SK-N-SH (cell line): ENCODE measurements around the gene MPST. TPM values are rescaled to one million over a fixed set of nuclear protein-coding genes. Genes with fewer than 3 reads are reported as not detected.

ENCODE experiments used
- CTCF ChIA-PET: fragments of 300-600, 350-600 bp; formaldehyde crosslinking; extraction: SDS; loops from one replicate; lab custom pipeline; 2021; lab: Yijun Ruan, JAX
- POLR2A ChIA-PET: fragments of 350-600 bp; sonication (Branson Sonifier 250); formaldehyde crosslinking; extraction: SDS; loops from one replicate; lab custom pipeline; 2020; ENCODE audit warnings: antibody characterized with exemption, inconsistent platforms; lab: Yijun Ruan, JAX
- DNase-seq: peaks from one replicate; pipeline ENCODE4 v3.0.0; 2012
- H2AFZ ChIP-seq: fragments of 200-600 bp; sonication (generic); 2 replicates; pipeline ENCODE4 v1.8.1; 2016; ENCODE audit warnings: antibody characterized with exemption, mild to moderate bottlenecking, low read depth
- H3F3A ChIP-seq: fragments of 200-600 bp; sonication (generic); replicated peaks from 2 replicates; pipeline ENCODE3; 2016; ENCODE audit warnings: antibody characterized with exemption, mild to moderate bottlenecking; ENCODE audit not compliant: insufficient read depth
- H3K27ac ChIP-seq, 2 experiments: fragments of 200-500 bp in 1 of 2; fragments of 200-600 bp in 1 of 2; sonication (Bioruptor generic) in 1 of 2; sonication (generic), shearing (Covaris generic) in 1 of 2; 2 replicates each; pipeline versions ENCODE4 v1.5.1 to v1.6.1; 2014 to 2016; ENCODE audit warnings: low read depth in 2 of 2, inconsistent platforms in 1 of 2, low read length in 1 of 2, mild to moderate bottlenecking in 1 of 2, mixed read lengths in 1 of 2
- H3K27me3 ChIP-seq: fragments of 200-600 bp; sonication (generic), shearing (Covaris generic); 2 replicates; pipeline ENCODE4 v1.6.1; 2016; ENCODE audit warnings: mixed run types; ENCODE audit not compliant: insufficient read depth
- H3K36me3 ChIP-seq, 2 experiments: fragments of 200-500 bp in 1 of 2; fragments of 200-600 bp in 1 of 2; sonication (Bioruptor generic) in 1 of 2; sonication (generic) in 1 of 2; replicated peaks in 1 of 2; 2 replicates each; pipeline versions ENCODE3 to v1.5.1; 2014 to 2016; ENCODE audit warnings: low read length in 1 of 2, mild to moderate bottlenecking in 1 of 2; ENCODE audit not compliant: insufficient read depth in 2 of 2, control insufficient read depth in 1 of 2
- H3K4me1 ChIP-seq, 2 experiments: fragments of 200-500 bp in 1 of 2; fragments of 200-600 bp in 1 of 2; sonication (Bioruptor generic) in 1 of 2; sonication (generic), shearing (Covaris generic) in 1 of 2; 2 replicates each; pipeline versions ENCODE4 v1.5.1 to v1.6.1; 2014 to 2016; ENCODE audit warnings: low read depth in 1 of 2, low read length in 1 of 2, mixed run types in 1 of 2; ENCODE audit not compliant: insufficient read depth in 2 of 2, control insufficient read depth in 1 of 2
- H3K4me2 ChIP-seq: fragments of 200-600 bp; sonication (generic), shearing (Covaris generic); 2 replicates; pipeline ENCODE4 v1.6.1; 2017; ENCODE audit warnings: mixed run types
- H3K4me3 ChIP-seq, 2 experiments: fragments of 200-500 bp in 1 of 2; fragments of 200-600 bp in 1 of 2; sonication (Bioruptor generic) in 1 of 2; sonication (generic), shearing (Covaris generic) in 1 of 2; 2 replicates each; pipeline versions ENCODE4 v1.5.1 to v1.8.1; 2014 to 2016; ENCODE audit warnings: low read depth in 2 of 2, inconsistent platforms in 1 of 2, low read length in 1 of 2, mild to moderate bottlenecking in 1 of 2, mixed read lengths in 1 of 2, moderate library complexity in 1 of 2
- H3K79me2 ChIP-seq: fragments of 200-600 bp; sonication (generic); 2 replicates; pipeline ENCODE4 v1.8.1; 2017; ENCODE audit warnings: mild to moderate bottlenecking; ENCODE audit not compliant: insufficient read depth
- H3K9ac ChIP-seq: fragments of 200-600 bp; sonication (generic); 2 replicates; pipeline ENCODE4 v1.6.1; 2017; ENCODE audit warnings: mixed run types
- H3K9me2 ChIP-seq: fragments of 200-600 bp; sonication (generic); 2 replicates; pipeline ENCODE4 v1.6.1; 2017; ENCODE audit warnings: mixed run types
- H3K9me3 ChIP-seq: fragments of 200-600 bp; sonication (generic); 2 replicates; pipeline ENCODE4 v1.6.1; 2017; ENCODE audit warnings: mixed run types, mild to moderate bottlenecking, moderate library complexity
- H4K20me1 ChIP-seq: fragments of 200-600 bp; sonication (generic); 2 replicates; pipeline ENCODE4 v1.6.1; 2017; ENCODE audit warnings: mild to moderate bottlenecking, mixed run types; ENCODE audit not compliant: insufficient read depth
- CHD2 ChIP-seq: fragments of 150-350 bp; IDR thresholded peaks from 2 replicates; pipeline ENCODE4 v1.6.1; 2018; ENCODE audit warnings: low read length; ENCODE audit not compliant: partially characterized antibody
- CTCF ChIP-seq: fragments of 200-600 bp; sonication (generic); IDR thresholded peaks from 2 replicates; pipeline ENCODE4 v1.6.1; 2017; ENCODE audit warnings: antibody characterized with exemption, mild to moderate bottlenecking, moderate library complexity
- ELF1 ChIP-seq: IDR thresholded peaks from 2 replicates; pipeline ENCODE4 v1.4.0; 2012
- EP300 ChIP-seq, 2 experiments: IDR thresholded peaks; 2 replicates each; pipeline versions ENCODE4 v1.4.0 to v1.6.1; 2012; ENCODE audit warnings: borderline replicate concordance in 1 of 2, low read depth in 1 of 2, low read length in 1 of 2
- FOXJ3 ChIP-seq: sonication (generic); formaldehyde crosslinking; IDR thresholded peaks from 2 replicates; pipeline ENCODE4 v1.5.1; 2020; ENCODE audit warnings: mild to moderate bottlenecking, missing genetic modification reagents
- FOXM1 ChIP-seq: IDR thresholded peaks from 2 replicates; pipeline ENCODE4 v1.4.0; 2012; ENCODE audit warnings: low read depth, mild to moderate bottlenecking
- GATA2 ChIP-seq: sonication (generic); formaldehyde crosslinking; IDR thresholded peaks from 2 replicates; pipeline ENCODE4 v1.5.0; 2020; ENCODE audit warnings: mild to moderate bottlenecking, missing genetic modification reagents
- IRF3 ChIP-seq: fragments of 150-350 bp; IDR thresholded peaks from 2 replicates; pipeline ENCODE4 v1.6.1; 2016; ENCODE audit warnings: mild to moderate bottlenecking, low read depth, low read length
- JUND ChIP-seq: IDR thresholded peaks from 2 replicates; pipeline ENCODE4 v1.4.0; 2012
- MEF2A ChIP-seq: IDR thresholded peaks from 2 replicates; pipeline ENCODE4 v1.4.0; 2012; ENCODE audit warnings: low read depth, borderline replicate concordance
- MXI1 ChIP-seq: IDR thresholded peaks from 2 replicates; pipeline ENCODE4 v1.6.1; 2012; ENCODE audit warnings: mild to moderate bottlenecking, low read depth, low read length, improper control_type of control experiment
- NRF1 ChIP-seq: IDR thresholded peaks from 2 replicates; pipeline ENCODE4 v1.6.1; 2012; ENCODE audit warnings: low read depth, mild to moderate bottlenecking, low read length
- PBX3 ChIP-seq: IDR thresholded peaks from 2 replicates; pipeline ENCODE4; 2012
- SIN3A ChIP-seq: IDR thresholded peaks from 2 replicates; pipeline ENCODE4 v1.6.1; 2012; ENCODE audit warnings: low read depth, mild to moderate bottlenecking, low read length, moderate library complexity, borderline replicate concordance
- TAF1 ChIP-seq: IDR thresholded peaks from 2 replicates; pipeline ENCODE4 v1.6.1; 2012; ENCODE audit warnings: low read depth, mild to moderate bottlenecking, low read length, moderate library complexity, borderline replicate concordance
- USF1 ChIP-seq: IDR thresholded peaks from 2 replicates; pipeline ENCODE4 v1.4.0; 2012; ENCODE audit warnings: low read depth, borderline replicate concordance
- WGBS: methylation state at CpG from one replicate; pipeline ENCODE4 v1.1.6; 2017; ENCODE audit warnings: low lambda C conversion rate; 5-methylcytosine and 5-hydroxymethylcytosine counted together
- polyA plus RNA-seq, 3 experiments: library from polyadenylated mRNA; depleted of rRNA; stranded (reverse); fragments of >200 nt; gene quantifications; 2 replicates each; pipeline ENCODE4 v1.2.3, GENCODE V29; 2012

Gene MPST
- polyA plus RNA-seq, 1 of the 3 experiments (the other 2 are of a cell fraction) = 60.4 TPM

DNA sequence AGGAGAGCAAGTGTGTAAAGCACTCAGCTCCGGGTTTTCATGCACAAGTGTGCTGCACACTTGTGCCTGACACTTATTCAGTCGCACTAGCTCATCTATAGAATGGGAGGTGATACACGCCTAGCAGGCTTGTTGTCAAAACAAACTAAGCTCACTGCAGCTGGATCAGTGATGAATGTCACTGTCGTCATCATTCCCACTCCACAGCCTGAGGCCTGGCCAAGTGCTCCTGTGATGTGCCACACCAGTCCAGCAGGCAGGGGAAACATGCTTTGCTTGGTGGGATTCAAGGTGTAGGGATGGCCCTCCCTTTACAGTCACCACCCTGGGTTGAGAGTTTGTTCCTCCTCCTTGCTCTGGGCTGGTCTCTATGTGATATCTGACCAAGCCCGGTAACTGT is 6.8 kb downstream of the MPST start:
- Histone ChIP-seq H3K4me3 (no peak overlapping the region), H3K9me3 (no peaks in the 10 kb centered on the region), H3K9me2 (no peaks in the 10 kb centered on the region), H3K79me2 (peaks cover 20% of the 10 kb centered on the region), H3K9ac (no peak overlapping the region), H3K27me3 (no peaks in the 10 kb centered on the region), H2AFZ (no peak overlapping the region), H3K27ac (no peak overlapping the region), H4K20me1 (no peaks in the 10 kb centered on the region), H3K4me2 (no peak overlapping the region), H3K36me3 (peaks cover 6 to 47% of the 10 kb centered on the region in 2 experiments), H3F3A (no peaks in the 10 kb centered on the region), H3K4me1 (peaks cover 2 to 8% of the 10 kb centered on the region in 2 experiments; a peak in 2 of 4 replicates)
- TF ChIP-seq TAF1 (no peak), USF1 (no peak), GATA2 (no peak), IRF3 (no peak), CTCF (no peak), CHD2 (no peak), SIN3A (no peak), MEF2A (no peak), NRF1 (no peak), FOXM1 (no peak), FOXJ3 (no peak), ELF1 (no peak), EP300 (IDR thresholded peaks at IDR 0.05; ENCODE audit: borderline replicate concordance in 1 of 2, low read depth in 1 of 2, low read length in 1 of 2) (no peak), MXI1 (no peak), JUND (no peak)
- CTCF ChIA-PET = interaction anchor here (0.6 to 1.2 kb wide), 2 partner anchors 11 to 17 kb away, joined by 3 to 6 read pairs; no protein-coding TSS in a partner anchor
- POLR2A ChIA-PET = no interaction called here
- WGBS = 100% methylated on average over 5 of the region's 5 CpGs
- no peak for DNase-seq

DNA sequence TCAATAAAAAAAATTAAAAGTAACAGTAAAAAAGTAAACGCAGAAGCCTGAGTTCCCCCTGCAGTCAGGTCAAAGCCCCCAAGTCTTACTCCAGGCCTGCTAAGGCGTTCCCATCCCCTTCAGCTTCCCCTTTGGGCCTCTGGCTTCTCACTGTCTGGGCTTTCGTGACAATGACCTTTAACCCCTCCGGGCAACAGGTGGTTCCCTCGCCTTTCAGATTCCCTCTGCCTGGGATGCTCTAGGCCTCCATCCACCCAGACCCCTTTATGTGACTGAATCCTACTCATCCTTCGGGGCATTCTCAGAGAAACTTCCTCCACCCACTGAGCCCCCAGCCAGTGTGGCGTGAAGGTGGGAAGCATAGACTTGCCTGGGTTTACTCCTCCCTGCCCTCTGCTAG is 8.0 kb downstream of the MPST start:
- CTCF ChIA-PET = no interaction called here
- no peak for TF ChIP-seq PBX3
- TF ChIP-seq USF1 = no peak
- TF ChIP-seq, all 33 proteins: peak for 0
- Histone ChIP-seq H3K9ac (no peak overlapping the region), H2AFZ (no peak overlapping the region), H3K79me2 (peaks cover 7% of the 10 kb centered on the region), H3K4me1 (peaks cover 0 to 3% of the 10 kb centered on the region in 2 experiments; a peak in 2 of 4 replicates), H3K9me2 (no peaks in the 10 kb centered on the region), H3K9me3 (no peaks in the 10 kb centered on the region), H3K4me2 (no peak overlapping the region), H3K36me3 (peaks cover 6 to 47% of the 10 kb centered on the region in 2 experiments), H3K27ac (no peak overlapping the region), H3K27me3 (no peaks in the 10 kb centered on the region), H4K20me1 (no peaks in the 10 kb centered on the region), H3F3A (no peaks in the 10 kb centered on the region), H3K4me3 (no peak overlapping the region)
- POLR2A ChIA-PET = interaction anchor here (1.4 kb wide), 1 partner anchor 9 kb away, joined by 5 read pairs; the partner anchor contains the start of genes MPST and TST
- DNase-seq = no peak
- 91% methylated on average over 7 of the region's 7 CpGs for WGBS
